HCT116 (cell line): Measurements from ENCODE around the gene SLC22A5.

Experiments used
- CEBPB ChIP-seq: IDR thresholded peaks from 2 replicates; pipeline ENCODE4 v1.6.1; 2012; ENCODE audit warnings: low read depth
- EGR1 ChIP-seq: IDR thresholded peaks from 2 replicates; pipeline ENCODE4 v1.6.1; 2012; ENCODE audit warnings: low read depth
- EZH2phosphoT487 ChIP-seq: fragments of 200-600 bp; IDR thresholded peaks from 2 replicates; pipeline ENCODE4 v1.6.1; 2018; ENCODE audit warnings: antibody characterized with exemption, borderline replicate concordance
- FOSL1 ChIP-seq: IDR thresholded peaks from 2 replicates; pipeline ENCODE4 v1.6.1; 2012; ENCODE audit warnings: low read depth
- POLR2A ChIP-seq: IDR thresholded peaks from 2 replicates; pipeline ENCODE4 v1.7.0; 2011; ENCODE audit warnings: borderline replicate concordance; ENCODE audit not compliant: insufficient read depth, insufficient read length; ENCODE audit errors: extremely low read depth
- SP1 ChIP-seq: IDR thresholded peaks from 2 replicates; pipeline ENCODE4 v1.6.1; 2012; ENCODE audit warnings: low read depth
- TCF7L2 ChIP-seq: IDR thresholded peaks from 2 replicates; pipeline ENCODE4 v1.7.0; 2011; ENCODE audit warnings: borderline replicate concordance, inconsistent platforms; ENCODE audit not compliant: insufficient read depth, insufficient read length; ENCODE audit errors: extremely low read depth
- TF ChIP-seq, protein P1 (sequence below), 3 experiments: fragments of 200-600 bp in 1 of 3; sonication (generic) in 1 of 3; IDR thresholded peaks in 2 of 3; conservative IDR thresholded peaks in 1 of 3; 2 replicates each; pipeline ENCODE4 v1.5.1; 2012 to 2017; ENCODE audit warnings: low read depth in 2 of 3, low read length in 2 of 3, antibody characterized with exemption in 1 of 3, borderline replicate concordance in 1 of 3, control low read depth in 1 of 3, mild to moderate bottlenecking in 1 of 3, mixed read lengths in 1 of 3, mixed run types in 1 of 3, moderate library complexity in 1 of 3; ENCODE audit not compliant: insufficient read depth in 1 of 3
- TF ChIP-seq, protein P2 (sequence below): IDR thresholded peaks from 2 replicates; pipeline ENCODE4 v1.6.1; 2012
- TF ChIP-seq, protein P3 (sequence below): IDR thresholded peaks from 2 replicates; pipeline ENCODE4 v1.6.1; 2011; ENCODE audit warnings: mild to moderate bottlenecking, low read length, moderate library complexity; ENCODE audit not compliant: insufficient replicate concordance; ENCODE audit errors: extremely low read depth

DNA sequence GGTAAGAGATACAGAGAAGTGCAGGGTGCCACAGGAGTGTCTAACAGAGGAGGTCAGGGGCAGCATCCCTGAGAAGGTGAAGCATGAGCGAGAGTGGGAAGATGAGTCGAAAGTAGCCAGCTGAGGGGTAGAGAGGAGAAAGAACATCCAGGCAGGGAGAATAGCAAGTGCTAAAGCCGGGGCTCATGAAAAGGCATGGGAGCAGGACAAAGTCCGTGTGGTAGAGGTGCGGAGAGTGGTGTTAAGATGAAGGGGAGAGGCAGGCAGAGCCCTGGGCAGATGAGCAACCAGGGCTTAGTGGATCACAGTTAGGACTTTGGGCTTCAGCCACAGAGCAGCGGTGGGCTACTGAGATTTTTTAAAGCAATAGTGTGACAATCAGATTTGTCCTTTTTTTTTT, 10.5 kb downstream of the SLC22A5 start:
- TF ChIP-seq POLR2A (no peak), SP1 (no peak), CEBPB (no peak), FOSL1 (no peak), EZH2phosphoT487 (no peak), EGR1 (no peak), TCF7L2 (no peak)
- TF ChIP-seq, protein P1, sequence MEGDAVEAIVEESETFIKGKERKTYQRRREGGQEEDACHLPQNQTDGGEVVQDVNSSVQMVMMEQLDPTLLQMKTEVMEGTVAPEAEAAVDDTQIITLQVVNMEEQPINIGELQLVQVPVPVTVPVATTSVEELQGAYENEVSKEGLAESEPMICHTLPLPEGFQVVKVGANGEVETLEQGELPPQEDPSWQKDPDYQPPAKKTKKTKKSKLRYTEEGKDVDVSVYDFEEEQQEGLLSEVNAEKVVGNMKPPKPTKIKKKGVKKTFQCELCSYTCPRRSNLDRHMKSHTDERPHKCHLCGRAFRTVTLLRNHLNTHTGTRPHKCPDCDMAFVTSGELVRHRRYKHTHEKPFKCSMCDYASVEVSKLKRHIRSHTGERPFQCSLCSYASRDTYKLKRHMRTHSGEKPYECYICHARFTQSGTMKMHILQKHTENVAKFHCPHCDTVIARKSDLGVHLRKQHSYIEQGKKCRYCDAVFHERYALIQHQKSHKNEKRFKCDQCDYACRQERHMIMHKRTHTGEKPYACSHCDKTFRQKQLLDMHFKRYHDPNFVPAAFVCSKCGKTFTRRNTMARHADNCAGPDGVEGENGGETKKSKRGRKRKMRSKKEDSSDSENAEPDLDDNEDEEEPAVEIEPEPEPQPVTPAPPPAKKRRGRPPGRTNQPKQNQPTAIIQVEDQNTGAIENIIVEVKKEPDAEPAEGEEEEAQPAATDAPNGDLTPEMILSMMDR (IDR thresholded peaks at IDR 0.05 in 2 of 3, conservative IDR thresholded peaks at IDR 0.05 in 1 of 3; ENCODE audit: borderline replicate concordance in 1 of 3, insufficient read depth in 1 of 3, low read depth in 2 of 3, low read length in 2 of 3) = no peak
- TF ChIP-seq, protein P2, sequence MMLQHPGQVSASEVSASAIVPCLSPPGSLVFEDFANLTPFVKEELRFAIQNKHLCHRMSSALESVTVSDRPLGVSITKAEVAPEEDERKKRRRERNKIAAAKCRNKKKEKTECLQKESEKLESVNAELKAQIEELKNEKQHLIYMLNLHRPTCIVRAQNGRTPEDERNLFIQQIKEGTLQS = no peak
- TF ChIP-seq, protein P3, sequence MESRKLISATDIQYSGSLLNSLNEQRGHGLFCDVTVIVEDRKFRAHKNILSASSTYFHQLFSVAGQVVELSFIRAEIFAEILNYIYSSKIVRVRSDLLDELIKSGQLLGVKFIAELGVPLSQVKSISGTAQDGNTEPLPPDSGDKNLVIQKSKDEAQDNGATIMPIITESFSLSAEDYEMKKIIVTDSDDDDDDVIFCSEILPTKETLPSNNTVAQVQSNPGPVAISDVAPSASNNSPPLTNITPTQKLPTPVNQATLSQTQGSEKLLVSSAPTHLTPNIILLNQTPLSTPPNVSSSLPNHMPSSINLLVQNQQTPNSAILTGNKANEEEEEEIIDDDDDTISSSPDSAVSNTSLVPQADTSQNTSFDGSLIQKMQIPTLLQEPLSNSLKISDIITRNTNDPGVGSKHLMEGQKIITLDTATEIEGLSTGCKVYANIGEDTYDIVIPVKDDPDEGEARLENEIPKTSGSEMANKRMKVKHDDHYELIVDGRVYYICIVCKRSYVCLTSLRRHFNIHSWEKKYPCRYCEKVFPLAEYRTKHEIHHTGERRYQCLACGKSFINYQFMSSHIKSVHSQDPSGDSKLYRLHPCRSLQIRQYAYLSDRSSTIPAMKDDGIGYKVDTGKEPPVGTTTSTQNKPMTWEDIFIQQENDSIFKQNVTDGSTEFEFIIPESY = no peak
